ENCODE measurements around the gene MORC2.

Gene MORC2

GRCh38 chr22:30968015-30968923 is at the start of gene MORC2:
MORC2 (minus strand) TSS chr22:30968774; CDS start chr22:30967889, 885 bp downstream.
- no peak for DNase-seq

GRCh38 chr22:31005535-31005934 is 37.0 kb upstream of the MORC2 start:
- no peak for DNase-seq

GRCh38 chr22:31001124-31001770 is 32.7 kb upstream of the MORC2 start:
- no peak for DNase-seq

- no peak for DNase-seq
Measured at GRCh38 chr22:30998329-30998728, 29.8 kb upstream of the MORC2 start.

GRCh38 chr22:30996462-30996861 is 27.9 kb upstream of the MORC2 start:
- no peak for DNase-seq

- DNase-seq = no peak
Measured at GRCh38 chr22:30994960-30995359, 26.4 kb upstream of the MORC2 start.

GRCh38 chr22:30992565-30992964 is 24.0 kb upstream of the MORC2 start:
- no peak for DNase-seq

- DNase-seq = no peak
Measured at GRCh38 chr22:30990690-30991089, 22.1 kb upstream of the MORC2 start.

GRCh38 chr22:30989474-30989873 is 20.9 kb upstream of the MORC2 start:
- DNase-seq = no peak

GRCh38 chr22:30985561-30986208 is 17.1 kb upstream of the MORC2 start:
- no peak for DNase-seq

GRCh38 chr22:30984317-30984716 is 15.7 kb upstream of the MORC2 start:
- no peak for DNase-seq

- DNase-seq = no peak
Measured at GRCh38 chr22:30982512-30982911, 13.9 kb upstream of the MORC2 start.

GRCh38 chr22:30979932-30980331 is 11.4 kb upstream of the MORC2 start:
- DNase-seq = no peak

GRCh38 chr22:30978304-30978962 is 9.9 kb upstream of the MORC2 start:
- DNase-seq = no peak

GRCh38 chr22:30970356-30970746 is 1.8 kb upstream of the MORC2 start:
- DNase-seq = no peak

GRCh38 chr22:30969532-30970355 is 1.2 kb upstream of the MORC2 start:
- peak; percentile 18 to 26 for DNase-seq

GRCh38 chr22:30968924-30969531 is 454 bp upstream of the MORC2 start, which contains the start of gene TUG1:
TUG1 (plus strand) TSS chr22:30969265.
- peak; percentile 96 to 97 for DNase-seq

GRCh38 chr22:30964858-30965257 is 3.7 kb downstream of the MORC2 start:
- DNase-seq = no peak

- DNase-seq = no peak
Measured at GRCh38 chr22:30955153-30955552, 13.4 kb downstream of the MORC2 start.

- DNase-seq = no peak
Measured at GRCh38 chr22:30953206-30953605, 15.4 kb downstream of the MORC2 start.

GRCh38 chr22:30949934-30950660 is 18.5 kb downstream of the MORC2 start:
- no peak for DNase-seq

Measured in activated CD4-positive, alpha-beta T cell treated with anti-CD3 and anti-CD28 coated beads, Interleukin-2, amount 50 U/mL, for 4 hours (primary cell).